ENCODE measurements around the gene ABLIM1. TPM values are rescaled to one million over a fixed set of nuclear protein-coding genes. Genes with fewer than 3 reads are reported as not detected.

ABLIM1 gene
- total RNA-seq, 4 donors from 2014 or later, result 84.7 to 203 (median 150) TPM

DNA sequence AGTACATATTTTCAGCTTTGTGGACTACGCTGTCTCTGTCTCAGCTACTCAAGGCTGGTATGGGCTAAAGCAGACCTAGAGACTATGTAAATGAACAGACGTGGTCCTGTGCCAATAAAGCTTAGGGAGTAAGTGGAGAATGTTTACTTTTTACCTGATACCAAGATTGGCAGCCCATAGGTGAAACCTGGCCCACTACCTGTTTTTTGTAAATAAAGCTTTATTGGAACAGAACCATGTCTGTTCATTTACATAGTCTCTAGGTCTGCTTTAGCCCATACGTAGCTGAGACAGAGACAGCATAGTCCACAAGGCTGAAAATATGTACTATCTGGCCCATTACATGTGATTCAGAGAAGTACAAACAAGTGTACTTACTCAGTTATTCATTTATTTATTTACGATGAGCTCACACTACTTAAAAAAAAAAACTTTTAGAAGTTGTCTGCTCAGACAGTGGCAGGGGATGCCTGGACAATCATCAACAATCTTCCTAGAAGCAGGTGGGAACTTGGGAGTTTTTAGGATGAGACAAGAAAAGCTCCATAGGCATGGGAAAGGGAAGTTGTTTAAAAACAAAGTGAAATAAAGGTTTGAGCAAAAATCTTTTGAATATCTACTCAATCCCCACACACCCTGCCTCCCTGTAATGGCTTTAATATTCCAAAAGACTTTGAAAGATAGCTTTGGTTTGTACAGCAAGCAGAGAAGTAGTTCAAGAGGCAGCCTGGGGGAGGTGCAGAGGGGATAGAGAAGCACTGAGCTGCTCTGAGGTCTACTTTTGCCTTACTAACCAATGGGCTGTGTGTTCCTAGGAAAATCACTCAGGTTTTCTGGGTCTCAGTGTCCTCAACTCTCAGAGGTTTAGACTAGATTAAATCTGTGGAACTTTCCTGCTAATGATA is 139.4 kb downstream of the ABLIM1 start:
- no peak for TF ChIP-seq POLR2A (IDR thresholded peaks at IDR 0.05)
- TF ChIP-seq, protein P1, sequence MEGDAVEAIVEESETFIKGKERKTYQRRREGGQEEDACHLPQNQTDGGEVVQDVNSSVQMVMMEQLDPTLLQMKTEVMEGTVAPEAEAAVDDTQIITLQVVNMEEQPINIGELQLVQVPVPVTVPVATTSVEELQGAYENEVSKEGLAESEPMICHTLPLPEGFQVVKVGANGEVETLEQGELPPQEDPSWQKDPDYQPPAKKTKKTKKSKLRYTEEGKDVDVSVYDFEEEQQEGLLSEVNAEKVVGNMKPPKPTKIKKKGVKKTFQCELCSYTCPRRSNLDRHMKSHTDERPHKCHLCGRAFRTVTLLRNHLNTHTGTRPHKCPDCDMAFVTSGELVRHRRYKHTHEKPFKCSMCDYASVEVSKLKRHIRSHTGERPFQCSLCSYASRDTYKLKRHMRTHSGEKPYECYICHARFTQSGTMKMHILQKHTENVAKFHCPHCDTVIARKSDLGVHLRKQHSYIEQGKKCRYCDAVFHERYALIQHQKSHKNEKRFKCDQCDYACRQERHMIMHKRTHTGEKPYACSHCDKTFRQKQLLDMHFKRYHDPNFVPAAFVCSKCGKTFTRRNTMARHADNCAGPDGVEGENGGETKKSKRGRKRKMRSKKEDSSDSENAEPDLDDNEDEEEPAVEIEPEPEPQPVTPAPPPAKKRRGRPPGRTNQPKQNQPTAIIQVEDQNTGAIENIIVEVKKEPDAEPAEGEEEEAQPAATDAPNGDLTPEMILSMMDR (IDR thresholded peaks at IDR 0.05 in 4 of 5, conservative IDR thresholded peaks at IDR 0.05 in 1 of 5), result no peak
- H3K4me3 ChIP-seq, result no peak overlapping the region
- ATAC-seq (no peak), DNase-seq (no peak)
- no peaks in the 10 kb centered on the region for H3K36me3 ChIP-seq
- no peaks in the 10 kb centered on the region for H3K9me3 ChIP-seq
- H3K4me1 ChIP-seq, result peaks cover 5 to 16% of the 10 kb centered on the region in 2 donors
- H3K27ac ChIP-seq, result peak overlapping the region; percentile 46 to 66 (median 56)
- no peaks in the 10 kb centered on the region for H3K27me3 ChIP-seq
- intact Hi-C loops (cut with DNase I; ENCODE audit: low total_unique reads), result no loop called here
- in situ Hi-C loops (cut with MboI; ENCODE audit: low sequenced_read_pairs in 4 of 4), result no loop called here

DNA sequence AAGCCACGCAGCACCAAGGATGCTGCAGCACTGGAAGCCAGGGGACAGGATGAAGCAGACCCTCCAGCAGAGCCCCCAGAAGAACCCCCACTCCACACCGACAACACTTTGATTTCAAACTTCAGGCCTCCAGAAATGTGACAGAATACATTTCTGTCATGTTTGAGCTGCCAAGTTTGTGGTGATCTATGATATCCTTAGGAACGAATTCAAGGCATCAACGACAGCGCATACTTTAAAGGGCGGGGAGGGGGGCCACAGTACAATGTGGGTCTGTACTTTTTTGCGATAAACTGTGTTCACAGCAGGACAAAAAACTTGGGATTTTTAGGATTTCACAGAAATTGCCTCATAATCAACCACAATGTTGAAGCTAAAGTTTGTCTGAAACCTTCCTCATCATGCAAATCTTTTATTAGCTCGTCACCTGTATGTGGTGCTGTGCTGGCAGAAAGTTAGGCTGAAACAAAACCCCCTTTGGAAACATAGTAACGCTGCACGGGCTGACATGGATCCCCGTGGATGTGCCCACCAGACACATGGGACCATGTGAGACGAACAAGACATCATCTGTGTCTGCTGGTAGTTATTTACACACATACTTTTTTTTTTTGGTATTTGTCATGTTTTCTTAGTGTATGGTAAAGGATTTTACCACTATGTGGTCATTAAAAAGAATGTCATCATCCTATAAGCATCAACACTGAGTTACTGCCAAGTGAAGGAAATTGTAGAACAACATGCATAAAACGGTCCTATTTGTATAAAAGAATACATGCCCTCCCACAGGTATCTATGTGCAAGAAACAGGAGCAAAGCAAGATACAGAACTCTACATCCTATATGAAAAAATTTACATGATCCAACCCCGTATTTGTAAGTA is 140.5 kb downstream of the ABLIM1 start:
- no peak for TF ChIP-seq POLR2A (IDR thresholded peaks at IDR 0.05)
- TF ChIP-seq, protein P1 (IDR thresholded peaks at IDR 0.05 in 4 of 5, conservative IDR thresholded peaks at IDR 0.05 in 1 of 5), result no peak
- no peaks in the 10 kb centered on the region for H3K27me3 ChIP-seq
- H3K4me3 ChIP-seq, result no peak overlapping the region
- H3K4me1 ChIP-seq, result peaks cover 5 to 8% of the 10 kb centered on the region in 2 donors
- peak overlapping the region; percentile 23 to 66 (median 44) for H3K27ac ChIP-seq
- intact Hi-C loops (cut with DNase I; ENCODE audit: low total_unique reads) (no loop called here), in situ Hi-C loops (cut with MboI; ENCODE audit: low sequenced_read_pairs in 4 of 4) (no loop called here)
- H3K36me3 ChIP-seq, result no peaks in the 10 kb centered on the region
- ATAC-seq, result no peak
- H3K9me3 ChIP-seq, result no peaks in the 10 kb centered on the region
- no peak for DNase-seq

DNA sequence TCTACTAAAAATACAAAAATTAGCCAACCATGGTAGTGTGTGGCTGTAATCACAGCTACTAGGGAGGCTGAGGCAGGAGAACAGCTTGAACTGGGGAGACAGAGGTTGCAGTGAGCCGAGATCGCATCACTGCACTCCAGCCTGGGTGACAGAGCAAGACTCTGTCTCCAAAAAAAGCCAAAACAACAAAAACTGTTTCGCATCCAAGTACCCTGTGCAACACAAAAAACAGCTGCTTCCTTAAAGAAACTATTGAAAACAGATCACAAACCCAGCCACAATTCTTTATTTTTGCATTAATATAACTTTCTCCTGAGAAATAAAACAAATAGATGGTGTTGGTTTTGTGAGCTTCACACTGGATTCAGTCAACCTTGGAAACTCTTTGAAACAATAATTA is 141.7 kb downstream of the ABLIM1 start:
- H3K9me3 ChIP-seq, result no peaks in the 10 kb centered on the region
- intact Hi-C loops (cut with DNase I; ENCODE audit: low total_unique reads), result no loop called here
- no peaks in the 10 kb centered on the region for H3K27me3 ChIP-seq
- no peaks in the 10 kb centered on the region for H3K36me3 ChIP-seq
- no peak overlapping the region for H3K4me3 ChIP-seq
- DNase-seq (no peak), ATAC-seq (no peak)
- in situ Hi-C loops (cut with MboI; ENCODE audit: low sequenced_read_pairs in 4 of 4), result no loop called here
- no peak for TF ChIP-seq POLR2A (IDR thresholded peaks at IDR 0.05)
- TF ChIP-seq, protein P1 (IDR thresholded peaks at IDR 0.05 in 4 of 5, conservative IDR thresholded peaks at IDR 0.05 in 1 of 5), result no peak
- H3K27ac ChIP-seq, result peak overlapping the region; percentile 23 to 47 (median 38)
- H3K4me1 ChIP-seq, result peaks cover 5 to 8% of the 10 kb centered on the region in 2 donors

DNA sequence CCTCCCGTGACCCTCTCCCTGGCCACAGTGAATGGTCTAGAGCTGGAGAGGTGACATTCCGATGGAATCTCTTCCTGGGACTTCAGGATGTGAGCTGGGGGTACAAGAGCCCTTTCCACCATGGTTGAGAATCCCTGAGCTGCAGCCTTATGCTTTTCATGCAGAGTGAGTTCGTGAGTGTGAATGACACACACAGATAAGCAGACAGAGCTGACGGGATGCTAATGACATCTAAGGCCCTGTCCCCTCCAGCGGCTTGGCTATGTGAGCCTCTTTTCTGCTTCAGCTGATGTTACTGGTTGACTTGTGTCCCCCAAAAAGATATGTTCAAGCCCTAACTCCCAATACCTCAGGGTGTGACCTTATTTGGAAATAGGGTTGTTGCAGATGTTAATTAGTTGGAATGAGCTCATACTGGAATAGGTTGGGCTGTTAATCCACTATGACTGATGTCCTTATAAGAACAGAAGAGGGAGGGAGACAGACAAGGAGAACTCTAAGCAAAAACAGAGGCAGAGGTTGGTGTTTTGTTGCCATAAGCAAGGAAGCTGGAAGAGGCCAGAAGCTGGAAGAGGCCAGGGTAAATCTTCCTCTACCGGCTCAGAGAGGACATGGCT is 142.7 kb downstream of the ABLIM1 start:
- Histone ChIP-seq H3K27me3 (no peaks in the 10 kb centered on the region), H3K4me1 (peaks cover 5 to 8% of the 10 kb centered on the region in 2 donors), H3K4me3 (no peak overlapping the region), H3K27ac (peak overlapping the region in 2 of 4 donors; percentile 33 to 35), H3K9me3 (no peaks in the 10 kb centered on the region), H3K36me3 (no peaks in the 10 kb centered on the region)
- DNase-seq (no peak), ATAC-seq (no peak)
- intact Hi-C loops (cut with DNase I; ENCODE audit: low total_unique reads) (no loop called here), in situ Hi-C loops (cut with MboI; ENCODE audit: low sequenced_read_pairs in 4 of 4) (no loop called here)
- TF ChIP-seq, protein P1 (IDR thresholded peaks at IDR 0.05 in 4 of 5, conservative IDR thresholded peaks at IDR 0.05 in 1 of 5), result no peak
- no peak for TF ChIP-seq POLR2A (IDR thresholded peaks at IDR 0.05)
